NK-92 (cell line): Measurements from ENCODE around the gene PCED1A.

Experiments
- DNase-seq: peaks from one replicate; lab custom pipeline; 2025; ENCODE audit not compliant: unreplicated experiment; lab: John Stamatoyannopoulos, UW

Gene PCED1A, protein sequence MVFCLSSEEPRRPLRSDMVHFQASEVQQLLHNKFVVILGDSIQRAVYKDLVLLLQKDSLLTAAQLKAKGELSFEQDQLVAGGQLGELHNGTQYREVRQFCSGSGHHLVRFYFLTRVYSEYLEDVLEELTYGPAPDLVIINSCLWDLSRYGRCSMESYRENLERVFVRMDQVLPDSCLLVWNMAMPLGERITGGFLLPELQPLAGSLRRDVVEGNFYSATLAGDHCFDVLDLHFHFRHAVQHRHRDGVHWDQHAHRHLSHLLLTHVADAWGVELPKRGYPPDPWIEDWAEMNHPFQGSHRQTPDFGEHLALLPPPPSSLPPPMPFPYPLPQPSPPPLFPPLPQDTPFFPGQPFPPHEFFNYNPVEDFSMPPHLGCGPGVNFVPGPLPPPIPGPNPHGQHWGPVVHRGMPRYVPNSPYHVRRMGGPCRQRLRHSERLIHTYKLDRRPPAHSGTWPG

DNA sequence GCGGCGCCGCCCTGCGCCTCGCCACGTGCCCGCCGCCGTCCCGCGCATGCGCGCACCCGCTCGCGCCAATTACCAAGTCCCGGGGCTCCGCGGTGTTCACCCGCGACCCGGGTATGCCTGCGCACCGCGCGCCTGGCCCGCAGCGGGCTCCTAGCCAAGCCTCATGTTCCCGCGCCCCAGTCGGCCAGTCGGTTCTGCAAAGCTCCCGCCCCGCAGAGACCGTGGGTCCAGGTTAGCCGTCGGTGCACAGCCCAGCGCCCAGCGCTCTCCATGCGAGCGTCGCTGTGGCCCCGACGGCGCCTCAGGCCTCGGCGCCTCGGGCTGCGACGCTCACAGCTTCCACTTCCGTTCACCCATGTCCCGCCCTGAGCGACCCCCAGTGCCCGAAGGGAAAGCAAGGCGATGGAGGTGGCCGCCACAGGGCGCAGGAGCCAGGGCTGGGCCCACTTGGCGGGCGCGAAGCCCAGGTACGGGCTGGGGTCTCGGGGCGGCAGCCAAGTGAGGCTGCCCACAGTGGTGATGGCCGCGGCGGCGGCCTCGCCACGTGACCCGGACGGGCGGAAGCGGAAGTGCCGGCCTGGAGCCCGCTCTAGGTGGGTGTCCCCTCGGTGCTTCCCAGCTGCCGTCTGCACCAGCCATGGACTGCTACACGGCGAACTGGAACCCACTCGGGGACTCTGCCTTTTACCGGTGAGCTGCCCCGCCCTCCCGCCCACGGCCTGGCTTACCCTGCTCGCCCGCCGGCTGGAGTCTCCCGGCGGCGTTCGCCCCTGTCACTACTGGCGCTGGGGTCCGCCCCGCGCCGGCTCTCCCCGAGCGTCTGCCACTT lies at the start of gene PCED1A, which contains the start of gene VPS16:
Gene PCED1A, minus strand, starts transcription at position 518 of the 829 bp plus-strand sequence. CDS start 743 bp downstream, outside the sequence.
Gene VPS16, plus strand, starts transcription at position 608 of the 829 bp plus-strand sequence. Its CDS starts 30 bp downstream, at position 638.
- DNase-seq: peak; percentile 31

DNA sequence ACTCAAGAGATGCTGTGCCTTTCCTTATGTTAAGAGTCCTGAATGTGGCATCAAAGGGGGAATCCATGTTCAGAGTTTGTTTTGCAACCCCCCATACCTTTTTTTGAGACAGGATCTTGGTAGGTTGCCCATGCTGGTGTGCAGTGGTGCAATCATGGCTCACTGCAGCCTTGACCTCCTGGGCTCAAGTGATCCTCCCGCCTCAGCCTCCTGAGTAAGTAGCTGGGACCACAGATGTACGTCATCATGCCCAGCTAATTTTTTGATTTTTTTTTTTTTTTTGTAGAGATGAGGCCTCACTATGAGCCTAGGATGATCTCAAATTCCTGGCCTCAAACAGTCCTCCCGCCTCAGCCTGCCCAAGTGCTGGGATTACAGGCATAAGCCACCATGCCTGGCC lies 49.3 kb upstream of the PCED1A start:
- DNase-seq: no peak

DNA sequence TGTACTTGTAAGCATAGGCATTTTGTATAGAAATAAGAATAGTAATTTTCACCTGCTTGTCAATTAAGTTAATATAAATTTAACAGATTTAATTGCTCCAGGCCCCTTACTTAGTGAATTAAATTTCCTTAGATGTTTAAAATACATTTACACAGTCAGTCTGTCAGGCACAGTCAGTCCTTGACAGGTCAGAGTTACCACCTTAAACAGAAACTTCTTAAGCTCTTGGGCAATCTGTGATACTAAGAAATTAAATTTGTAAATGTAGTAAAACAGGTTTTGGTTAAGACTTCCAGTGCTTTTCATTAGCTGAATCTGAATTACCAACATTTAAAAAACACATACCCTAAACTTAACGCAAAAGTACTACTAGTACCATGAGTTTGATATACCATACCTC lies 48.8 kb upstream of the PCED1A start:
- no peak for DNase-seq

DNA sequence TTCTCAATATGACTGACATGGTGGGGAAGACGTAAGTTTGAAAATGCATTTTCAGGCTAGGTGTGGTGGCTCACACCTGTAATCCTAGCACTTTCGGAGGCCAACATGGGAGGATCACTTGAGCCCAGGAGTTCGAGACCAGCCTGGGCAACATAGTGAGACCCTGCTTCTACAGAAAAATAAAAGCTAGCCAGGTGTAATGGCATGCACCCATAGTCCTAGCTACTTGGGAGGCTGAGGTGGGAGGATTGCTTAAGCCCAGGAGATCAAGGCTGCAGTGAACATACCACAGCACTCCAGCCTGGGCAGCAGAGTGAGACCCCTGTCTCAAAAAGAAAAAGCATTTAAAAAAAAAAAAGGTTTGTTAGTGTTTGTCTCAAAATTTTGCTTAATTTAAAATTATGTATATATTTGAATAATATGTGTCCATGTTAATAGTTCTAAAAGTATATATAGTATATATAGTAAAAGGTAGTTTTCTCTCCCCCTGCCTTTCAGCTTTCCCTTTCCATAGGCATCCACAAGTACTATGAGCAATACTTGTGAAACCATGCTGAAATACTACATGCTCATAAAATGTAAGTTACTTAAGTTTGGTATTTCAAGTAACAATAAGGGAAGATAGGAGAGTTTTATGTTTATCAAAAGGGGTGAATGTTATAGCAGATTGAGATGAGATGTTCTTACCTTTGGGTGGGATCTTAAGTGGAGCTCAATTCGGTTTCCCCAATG lies 47.9 kb upstream of the PCED1A start:
- no peak for DNase-seq

DNA sequence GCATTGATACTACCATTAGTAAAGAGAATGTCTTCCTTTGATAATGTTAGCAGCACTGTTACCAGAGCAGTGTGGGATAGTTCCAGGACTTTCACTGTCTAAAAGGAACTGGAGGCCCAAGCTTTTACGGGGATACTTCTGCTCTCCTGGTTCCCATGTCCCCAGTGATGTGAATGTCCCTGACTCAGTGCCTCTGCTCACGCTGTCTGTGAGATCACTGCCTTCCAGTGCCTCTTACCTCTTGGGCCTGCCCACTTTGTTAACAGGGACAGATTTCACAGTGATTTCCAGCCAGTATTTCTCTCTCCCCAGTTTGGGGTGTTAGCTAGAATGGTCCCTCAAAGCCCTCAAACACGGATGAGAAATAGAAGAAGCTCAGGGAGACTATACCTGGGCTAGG lies 47.3 kb upstream of the PCED1A start:
- no peak for DNase-seq

DNA sequence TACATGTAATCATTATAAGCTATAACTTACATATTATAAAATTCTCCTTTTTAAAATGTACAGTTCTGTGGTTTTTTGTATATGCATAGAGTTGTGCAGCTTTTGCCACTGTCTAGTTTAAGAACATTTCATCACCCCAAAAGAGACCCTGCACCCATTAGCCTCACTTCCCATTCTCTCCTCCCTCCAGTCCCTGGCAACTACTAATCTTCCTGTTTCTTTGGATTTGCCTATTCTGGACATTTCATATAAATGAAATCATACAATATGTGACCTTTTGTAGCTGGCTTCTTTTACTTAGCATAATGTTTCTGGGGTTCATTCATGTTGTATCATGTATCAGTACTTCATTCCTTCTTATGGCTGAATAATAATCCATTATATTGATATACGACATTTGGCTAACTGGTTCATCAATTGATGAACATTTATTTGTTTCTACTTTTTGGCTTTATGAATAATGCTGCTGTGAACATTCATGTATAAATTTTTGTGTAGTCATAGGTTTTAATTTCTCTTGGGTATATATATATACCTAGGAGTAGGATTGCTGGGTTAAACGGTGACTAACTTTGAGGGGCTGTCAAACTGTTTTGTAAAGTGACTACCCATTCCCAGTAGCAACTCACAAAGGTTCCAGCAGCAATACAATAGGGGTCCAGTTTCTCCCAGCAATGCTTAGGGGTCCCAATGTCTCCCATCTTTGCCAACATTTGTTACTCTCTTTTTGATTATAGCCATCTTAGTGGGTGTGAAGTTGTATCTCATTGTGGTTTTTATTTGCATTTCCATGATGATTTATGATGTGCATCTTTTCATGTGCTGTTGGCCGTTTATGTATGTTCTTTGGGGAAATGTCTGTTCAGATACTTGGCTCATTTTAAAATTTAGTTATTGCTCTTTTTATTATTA lies 43.5 kb upstream of the PCED1A start:
- DNase-seq: no peak

DNA sequence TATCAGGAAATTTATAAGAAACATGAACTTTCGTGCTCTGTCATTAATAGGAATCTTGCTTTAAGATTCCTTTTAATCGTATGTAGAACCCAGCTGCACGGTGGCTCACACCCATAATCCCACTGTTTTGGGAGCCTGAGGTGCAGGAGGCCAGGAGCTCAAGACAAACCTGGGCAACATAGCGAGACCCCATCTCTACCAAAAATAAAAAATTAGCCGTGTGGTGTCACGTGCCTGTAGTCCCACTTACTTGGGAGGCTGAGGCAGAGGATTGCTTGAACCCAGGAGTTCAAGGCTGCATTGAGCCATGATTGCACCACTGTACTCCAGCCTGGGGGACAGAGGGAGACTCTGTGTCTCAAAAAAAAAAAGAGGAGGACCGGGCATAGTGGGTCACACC lies 40.2 kb upstream of the PCED1A start:
- no peak for DNase-seq

DNA sequence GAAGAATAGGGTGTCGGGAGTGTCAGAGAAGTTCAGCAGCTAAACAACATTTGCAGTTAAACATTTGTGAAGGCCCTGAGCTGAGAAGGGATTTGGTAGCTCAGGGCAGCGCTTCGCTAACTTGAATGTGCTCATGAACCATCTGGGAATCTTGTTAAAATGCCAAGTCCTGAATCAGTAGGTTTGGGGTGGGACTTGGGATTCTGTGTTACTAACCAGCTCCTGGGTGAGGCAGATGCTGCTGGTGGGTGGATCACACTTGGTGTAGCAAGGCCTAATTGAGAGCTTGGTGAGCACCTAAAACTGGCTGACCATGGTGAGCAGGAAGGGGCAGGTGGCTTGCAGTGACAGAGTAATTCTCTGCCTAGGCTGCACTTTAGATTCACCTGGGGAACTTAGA lies 38.7 kb upstream of the PCED1A start:
- DNase-seq: no peak

DNA sequence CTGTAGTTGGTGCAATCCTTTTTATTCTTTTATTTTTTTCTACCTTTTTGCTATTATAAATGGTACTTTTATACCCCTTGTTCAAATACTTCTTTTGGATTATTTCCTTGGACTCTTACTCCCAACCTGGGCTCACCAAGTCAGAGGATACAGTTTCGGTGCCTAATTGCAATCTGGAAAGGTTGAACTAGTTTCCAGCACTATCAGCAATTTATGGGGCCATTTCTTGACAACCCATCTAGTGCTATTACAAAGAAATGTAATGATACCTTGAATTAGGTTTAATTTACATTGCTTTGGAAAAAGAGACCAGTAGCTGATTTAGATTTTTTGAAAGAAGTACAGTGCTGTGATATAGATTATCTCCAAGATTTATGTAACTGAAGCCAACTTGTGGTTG lies 38.1 kb upstream of the PCED1A start:
- no peak for DNase-seq

DNA sequence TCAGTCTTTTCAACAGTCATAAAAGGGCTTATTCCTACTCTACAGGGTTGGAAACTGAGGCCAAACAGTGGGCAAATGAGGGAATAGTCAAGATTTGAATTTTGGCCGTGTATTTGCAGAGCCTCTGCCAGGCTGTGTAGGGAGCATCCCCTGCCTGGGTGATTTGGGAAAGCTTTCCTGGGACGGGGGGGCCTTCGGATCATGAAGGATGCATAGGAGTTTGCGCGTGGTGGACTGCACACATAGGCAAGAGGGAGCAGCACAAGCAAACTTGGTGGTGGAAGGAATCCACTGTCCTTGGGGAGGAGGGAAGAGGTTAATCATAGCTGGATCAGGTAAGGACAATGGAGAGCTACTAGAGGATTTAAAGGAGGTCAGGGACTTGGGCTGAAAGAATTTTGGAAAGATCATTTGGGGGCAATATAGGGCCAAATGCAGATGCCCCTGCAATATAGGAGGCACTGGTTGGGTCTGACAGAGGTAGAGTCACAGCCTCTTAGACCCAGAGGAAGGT lies 35.3 kb upstream of the PCED1A start:
- no peak for DNase-seq

DNA sequence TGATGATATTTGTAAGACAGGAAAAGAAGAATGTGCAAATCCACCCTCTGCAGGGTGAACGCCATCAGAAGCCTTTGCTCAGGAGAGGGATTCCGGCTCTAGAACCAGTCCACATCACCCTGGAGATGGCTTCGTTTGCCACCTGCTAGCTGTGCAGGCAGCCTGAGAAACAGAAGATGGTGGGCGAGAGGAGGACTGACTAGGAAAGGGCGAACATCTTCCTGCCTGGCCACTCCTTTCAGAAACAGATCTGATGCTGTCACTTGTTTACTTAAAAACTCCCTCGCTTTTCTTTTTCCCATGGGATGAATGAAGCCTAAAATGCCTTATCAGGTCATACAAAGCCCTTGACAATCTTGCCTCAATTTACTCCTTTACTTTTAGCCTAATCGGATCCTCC lies 34.0 kb upstream of the PCED1A start:
- DNase-seq: no peak

DNA sequence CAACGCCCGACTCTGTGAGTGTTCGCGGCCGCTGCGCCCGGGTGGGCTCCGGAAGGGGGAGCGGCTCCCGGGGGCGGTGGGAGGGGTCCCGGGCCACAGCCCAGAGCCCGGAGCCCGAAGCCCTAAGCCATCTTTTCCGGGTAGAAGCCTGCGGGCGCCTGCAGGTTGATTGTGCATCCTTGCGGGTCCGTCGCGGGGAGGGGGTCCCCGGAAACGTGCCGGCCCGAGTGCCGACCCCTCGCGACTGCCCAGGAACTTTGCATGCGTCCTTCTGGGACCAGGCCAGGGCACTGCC lies 33.2 kb upstream of the PCED1A start:
- DNase-seq: no peak

DNA sequence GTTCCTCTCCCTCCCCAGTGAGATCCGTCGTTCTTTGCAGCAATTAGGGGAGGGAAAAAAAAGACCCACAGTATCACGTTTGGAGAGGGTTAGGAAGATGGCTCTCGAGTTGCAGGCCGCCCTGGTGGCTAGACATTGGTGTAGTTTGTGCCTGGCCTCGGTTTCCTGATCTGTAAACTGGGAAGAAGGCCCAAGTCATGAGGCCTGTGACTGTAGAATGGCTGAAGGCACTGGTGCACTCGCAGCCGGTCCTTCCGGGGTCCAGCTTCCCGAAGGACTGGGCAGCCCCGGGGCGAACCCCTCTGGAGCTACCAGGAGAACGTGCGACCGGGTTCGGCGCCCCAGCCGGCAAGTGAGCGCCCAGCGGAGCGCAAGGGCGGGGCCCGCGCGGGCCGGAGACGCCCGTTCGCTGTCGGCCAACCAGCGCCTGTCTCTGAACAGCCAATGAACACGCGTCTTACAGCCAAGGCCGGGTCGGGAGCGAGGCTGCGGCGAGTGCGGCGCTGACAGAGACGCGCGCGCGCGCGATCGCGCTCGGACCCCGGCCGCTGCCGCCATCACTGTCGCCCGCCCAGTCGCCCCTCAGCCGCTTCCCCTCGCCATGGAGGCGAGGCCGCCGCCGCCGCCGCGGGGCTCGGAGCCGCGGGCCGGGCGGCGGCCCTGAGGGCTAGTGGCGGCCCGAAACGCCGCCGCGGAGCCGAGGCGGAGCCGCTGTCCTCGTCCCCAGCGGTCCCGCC lies 32.7 kb upstream of the PCED1A start, which contains the start of gene PTPRA:
Gene PTPRA, plus strand, starts transcription at position 472 of the 737 bp plus-strand sequence. CDS start 90,797 bp downstream, outside the sequence.
- DNase-seq: no peak

DNA sequence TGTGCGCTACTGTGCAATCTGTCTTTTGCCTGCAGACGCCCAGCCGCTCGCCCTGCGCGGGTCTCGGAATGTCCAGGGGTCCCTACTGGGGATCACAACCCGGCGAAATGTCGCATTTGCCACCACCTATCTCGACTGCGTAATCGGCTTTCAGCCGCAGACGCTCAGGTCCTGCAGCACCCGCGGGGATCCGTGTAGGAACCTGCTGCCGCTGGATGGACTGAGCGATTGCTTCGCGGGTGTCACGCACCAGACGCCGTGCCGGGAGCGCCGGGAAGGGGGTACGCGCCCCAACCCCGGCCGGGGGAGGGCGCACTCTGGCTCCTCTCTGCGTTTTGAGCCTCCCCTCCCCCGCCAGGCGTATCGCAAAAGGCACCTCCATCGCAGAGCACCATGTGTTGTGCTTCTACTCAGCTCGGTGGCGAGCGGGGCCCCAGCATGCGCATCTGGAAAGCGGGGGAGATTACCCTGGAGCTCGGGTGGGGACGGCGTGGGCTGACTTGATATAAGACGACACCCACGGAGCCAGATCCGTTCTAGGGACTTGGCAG lies 32.1 kb upstream of the PCED1A start:
- no peak for DNase-seq

DNA sequence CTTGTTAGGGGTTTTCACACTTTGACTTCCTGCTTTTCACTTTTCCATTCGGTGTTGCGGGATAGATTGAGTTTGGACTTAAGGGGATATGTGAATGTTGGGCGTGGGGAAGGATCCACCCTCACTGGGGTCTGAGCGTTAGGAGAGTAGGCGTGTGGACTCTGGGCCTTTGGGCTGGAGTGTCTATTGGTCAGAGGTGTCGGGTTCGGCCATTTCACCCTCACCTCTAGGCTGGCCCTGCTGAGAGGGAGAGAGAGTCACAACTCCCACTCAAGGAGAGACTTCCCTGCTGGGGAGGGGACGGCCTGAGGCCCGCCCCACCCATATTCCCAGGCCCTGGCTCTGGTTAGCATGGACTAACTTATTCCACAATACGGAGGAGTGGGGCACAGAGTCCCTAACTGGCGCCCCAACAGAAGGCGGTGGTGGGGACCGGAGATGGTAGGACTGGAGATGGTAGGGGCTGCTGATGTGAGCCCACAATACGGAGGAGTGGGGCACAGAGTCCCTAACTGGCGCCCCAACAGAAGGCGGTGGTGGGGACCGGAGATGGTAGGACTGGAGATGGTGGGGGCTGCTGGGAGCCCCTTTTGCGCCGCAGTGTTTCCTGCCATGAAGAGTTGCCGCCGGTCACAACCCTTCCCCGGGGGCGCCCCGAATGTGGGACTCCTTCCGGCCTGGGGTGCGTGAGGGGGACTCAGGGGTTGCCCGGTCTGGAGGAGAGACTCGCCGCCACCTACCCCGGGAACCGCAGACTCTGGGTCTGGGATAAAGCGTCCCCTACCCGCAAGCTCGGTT lies 31.4 kb upstream of the PCED1A start:
- DNase-seq: no peak

DNA sequence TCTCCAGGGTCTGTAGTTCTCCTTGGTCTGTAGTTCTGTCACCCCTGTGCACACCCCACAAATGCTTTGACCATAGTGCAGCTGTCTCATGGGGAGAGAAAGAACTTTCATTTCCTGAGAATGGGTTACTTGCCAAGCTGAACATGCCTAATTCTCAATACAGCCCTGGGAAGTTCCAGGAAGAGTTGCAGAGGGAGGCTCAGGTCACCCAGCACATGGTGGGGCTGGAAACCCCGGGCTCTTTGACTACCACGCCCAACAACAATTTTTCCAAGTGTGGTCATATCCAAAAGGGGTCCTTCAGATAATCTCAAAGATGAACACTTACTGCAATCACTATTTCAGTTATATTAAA lies 30.6 kb upstream of the PCED1A start:
- DNase-seq: no peak

DNA sequence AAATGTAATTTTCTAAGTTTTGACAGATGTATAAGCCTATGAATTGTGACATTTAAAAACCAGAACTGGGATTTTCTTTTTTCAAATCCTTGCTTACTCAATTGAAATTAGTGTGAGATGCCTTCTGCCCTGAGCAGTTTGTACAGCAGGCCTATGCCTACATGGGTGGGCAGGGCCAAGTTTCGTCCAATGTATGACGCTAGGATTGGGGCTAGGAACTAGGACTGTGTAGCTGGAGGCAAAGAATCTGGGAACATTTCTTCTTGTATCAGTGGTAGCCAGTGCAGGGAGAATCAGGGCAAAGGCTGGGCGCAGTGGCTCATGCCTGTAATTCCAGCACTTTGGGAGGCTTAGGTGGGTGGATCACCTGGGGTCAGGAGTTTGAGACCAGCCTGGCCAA lies 28.9 kb upstream of the PCED1A start:
- DNase-seq: no peak

DNA sequence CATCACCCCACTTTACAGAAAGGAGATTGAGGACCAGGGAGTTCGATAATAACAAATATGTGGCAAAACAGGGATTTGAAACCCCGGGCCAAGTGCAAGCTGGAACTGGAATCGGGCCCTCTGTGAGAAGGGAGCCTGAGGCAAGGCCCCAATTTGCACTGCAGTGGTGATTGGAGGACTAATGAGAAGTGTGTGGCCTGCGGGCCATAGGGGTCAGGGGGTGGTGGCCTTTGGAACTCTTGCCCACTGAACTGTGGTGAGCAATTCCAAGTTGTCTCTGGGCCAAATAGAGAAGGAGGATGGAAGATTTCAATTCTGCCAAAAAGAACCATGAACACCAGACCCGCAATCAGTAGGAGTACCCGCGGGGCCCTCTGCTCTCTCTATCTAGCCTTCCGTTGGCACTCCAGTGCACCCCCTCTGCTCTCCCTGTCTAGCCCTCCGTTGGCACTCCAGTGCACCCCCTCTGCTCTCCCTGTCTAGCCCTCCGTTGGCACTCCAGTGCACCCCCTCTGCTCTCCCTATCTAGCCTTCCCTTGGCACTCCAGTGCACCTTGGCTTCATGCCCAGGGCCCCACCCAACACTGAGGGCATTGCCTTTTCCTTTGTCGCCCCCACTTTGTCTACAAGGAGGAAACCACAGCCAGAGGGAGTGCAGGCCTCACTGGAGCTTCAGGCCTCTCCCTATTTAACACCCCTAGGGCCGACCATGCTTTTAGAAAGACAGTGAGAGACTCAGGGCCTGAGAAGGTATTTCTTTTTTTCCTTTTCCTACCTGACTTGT lies 26.8 kb upstream of the PCED1A start:
- DNase-seq: no peak
